ENCODE measurements around the gene LRIT1. TPM values are rescaled to one million over a fixed set of nuclear protein-coding genes. Genes with fewer than 3 reads are reported as not detected.

The LRIT1 gene
- total RNA-seq, 1 donor from 2014 or later: not detected

DNA sequence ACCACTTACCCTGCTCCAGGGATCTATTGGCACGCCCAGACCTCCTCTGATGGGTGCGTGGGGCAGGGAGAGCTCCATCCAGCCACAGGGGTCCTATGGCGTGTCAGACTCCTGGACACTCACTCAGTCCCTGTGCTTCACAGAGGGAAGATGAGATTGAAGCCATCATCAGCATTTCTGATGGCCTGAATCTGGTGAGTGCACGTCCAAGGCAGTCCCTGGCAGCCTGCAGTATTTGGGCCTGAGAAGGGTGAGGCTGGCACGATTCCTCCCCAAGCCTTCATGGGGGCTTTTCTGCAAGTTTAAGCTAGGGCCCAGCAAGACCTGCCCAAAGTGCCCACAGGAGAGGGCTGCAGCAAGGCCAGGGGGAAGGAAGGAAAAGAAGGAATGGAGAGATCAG lies 43.7 kb downstream of the LRIT1 start:
- no peak for DNase-seq
- no peak for ATAC-seq
- intact Hi-C loops (cut with micrococcal nuclease): no loop called here

DNA sequence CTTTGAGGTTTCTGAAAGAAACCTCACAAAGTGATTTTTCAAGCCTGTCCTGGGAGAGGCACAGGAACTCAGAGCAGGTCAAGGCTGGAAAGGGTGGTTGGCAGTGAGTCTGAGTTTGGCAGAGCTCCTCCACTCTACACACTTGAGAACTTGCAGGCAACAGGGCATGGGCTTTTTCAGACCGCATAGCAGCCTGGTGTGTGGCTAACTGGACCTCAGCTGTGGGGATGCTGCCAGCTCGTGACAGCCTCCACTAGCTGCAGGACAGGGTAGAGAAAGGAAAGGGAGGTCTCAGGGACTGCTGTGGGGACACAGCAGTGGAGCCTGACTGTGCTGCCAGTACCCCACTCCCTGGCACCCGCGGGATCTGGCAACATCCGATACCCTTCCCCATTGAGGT lies 44.4 kb downstream of the LRIT1 start:
- intact Hi-C loops (cut with micrococcal nuclease): no loop called here
- DNase-seq (peak; percentile 69), ATAC-seq (peak; percentile 87)

DNA sequence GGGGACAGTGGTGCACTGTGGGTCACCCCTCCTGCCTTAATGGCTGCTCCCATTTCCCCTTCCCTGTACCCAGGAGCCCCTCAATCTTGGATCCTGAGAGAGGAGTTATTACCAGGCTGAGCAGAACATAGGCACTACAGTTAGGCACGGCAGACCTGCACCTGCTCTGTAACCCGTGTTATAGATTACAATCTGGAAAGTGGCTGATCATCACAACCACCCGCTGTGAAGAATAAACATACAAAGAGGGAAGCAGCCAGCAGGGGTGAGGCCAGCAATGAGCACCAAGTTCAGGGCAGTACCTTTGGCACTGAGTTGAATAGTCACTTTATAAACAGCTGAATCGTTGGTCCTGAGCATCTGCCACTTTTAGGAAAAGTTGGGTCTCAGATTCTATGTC lies 45.3 kb downstream of the LRIT1 start:
- ATAC-seq (no peak), DNase-seq (no peak)
- intact Hi-C loops (cut with micrococcal nuclease): no loop called here

DNA sequence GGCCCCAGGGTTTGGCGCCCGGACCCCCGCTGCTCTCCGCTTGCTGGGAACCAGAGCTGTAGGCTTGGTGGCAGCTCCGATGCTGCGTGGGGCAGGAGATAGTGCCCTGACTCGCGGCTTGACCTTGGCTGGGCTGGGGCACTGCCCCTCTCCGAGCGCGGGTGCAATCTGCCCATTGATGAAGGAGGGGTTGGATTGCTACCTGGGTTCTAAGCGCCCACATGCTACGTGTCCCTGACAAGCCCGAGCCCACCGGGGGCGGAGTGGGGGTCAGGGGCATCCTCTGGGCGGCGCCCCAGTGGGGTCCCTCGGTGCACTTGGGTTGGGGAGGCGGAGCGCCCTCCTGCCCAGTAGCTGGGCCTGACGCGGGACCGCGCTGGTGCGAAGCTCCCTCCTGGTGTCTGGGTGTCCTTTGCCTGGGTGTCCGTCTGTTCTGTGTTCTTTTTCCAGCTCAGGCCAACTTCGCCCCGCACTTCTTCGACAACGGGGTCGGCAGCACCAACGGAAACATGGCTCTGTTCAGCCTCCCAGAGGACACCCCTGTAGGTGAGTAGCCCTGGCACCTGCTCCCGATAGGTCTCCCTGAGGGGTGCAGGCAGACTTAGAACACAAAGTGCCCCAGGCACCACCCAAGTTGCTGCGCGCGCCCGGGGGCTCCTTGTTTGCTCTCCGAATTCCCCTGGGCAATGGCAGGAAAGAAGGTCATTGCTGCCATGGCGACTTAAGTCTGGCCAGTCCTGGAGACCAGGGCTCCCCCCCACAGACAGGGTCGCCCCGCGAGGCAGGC lies 46.1 kb downstream of the LRIT1 start:
- intact Hi-C loops (cut with micrococcal nuclease): no loop called here
- ATAC-seq (no peak), DNase-seq (no peak)

DNA sequence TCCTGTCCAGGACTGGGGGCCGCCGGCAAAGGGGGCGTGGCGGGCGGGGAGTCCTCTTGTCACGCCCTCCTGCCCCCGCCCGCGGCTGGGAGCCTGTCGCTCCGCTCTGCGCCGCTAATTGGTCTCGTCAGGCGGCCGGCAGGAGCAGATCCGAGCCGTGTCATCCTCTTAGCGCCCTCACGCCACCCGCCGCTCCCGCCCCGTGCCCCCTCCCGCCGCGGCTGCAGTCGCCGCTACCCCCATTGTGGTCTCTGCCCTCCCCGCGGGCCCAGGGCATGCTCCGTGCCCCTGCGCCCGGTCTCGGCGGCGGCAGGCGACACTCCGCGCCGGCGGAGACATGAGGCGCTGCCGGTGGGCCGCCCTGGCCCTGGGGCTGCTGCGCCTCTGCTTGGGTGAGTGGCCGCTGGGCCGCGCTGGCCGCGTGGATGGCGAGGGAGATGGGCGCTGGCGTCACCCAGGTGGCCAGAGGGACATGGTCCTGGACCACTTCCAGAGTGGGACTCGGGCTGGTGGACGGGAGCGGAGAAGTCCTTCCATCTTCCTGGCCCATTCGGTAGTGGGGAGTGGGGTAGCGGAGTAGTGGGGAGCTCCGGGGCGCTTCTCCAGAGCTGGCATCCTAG lies 46.8 kb downstream of the LRIT1 start, which contains the start of gene CDHR1:
CDHR1 (plus strand) TSS at position 114 of the 620 bp plus-strand sequence; CDS start at position 338, 224 bp downstream.
- DNase-seq: peak; percentile 68
- intact Hi-C loops (cut with micrococcal nuclease): no loop called here

DNA sequence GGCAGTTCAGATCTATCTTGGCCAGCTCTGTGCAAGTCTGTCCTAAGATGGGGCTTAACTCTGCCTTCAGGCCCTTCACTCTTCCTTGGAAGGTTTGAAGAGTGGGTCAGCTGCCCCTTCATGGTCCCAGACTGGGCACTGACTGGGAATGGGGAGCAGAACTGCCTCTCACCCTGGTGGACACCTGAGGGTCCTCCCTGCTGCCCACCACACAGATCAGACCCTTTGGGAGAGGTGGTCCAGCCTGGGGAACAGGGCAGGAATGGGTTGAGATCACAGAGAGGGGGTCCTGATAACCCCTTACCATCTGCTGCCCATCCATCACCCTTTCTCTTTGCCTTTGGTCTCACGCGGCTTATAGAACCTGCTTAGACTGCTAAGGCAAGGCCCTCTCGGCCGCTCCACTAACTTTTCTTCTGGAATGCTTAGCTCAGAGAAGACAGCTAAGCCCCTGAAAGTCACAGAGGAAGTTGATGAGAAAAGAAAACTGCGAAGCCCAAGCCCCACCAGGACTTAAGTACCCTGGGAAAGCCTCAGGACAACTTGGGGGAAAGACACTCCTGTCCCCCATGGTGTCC lies 47.4 kb downstream of the LRIT1 start:
- no peak for DNase-seq
- no peak for ATAC-seq
- intact Hi-C loops (cut with micrococcal nuclease): no loop called here

More for the DNA sequence above, 46.8 kb downstream of the LRIT1 start, which contains the start of gene CDHR1:
- ATAC-seq: peak; percentile 71

DNA sequence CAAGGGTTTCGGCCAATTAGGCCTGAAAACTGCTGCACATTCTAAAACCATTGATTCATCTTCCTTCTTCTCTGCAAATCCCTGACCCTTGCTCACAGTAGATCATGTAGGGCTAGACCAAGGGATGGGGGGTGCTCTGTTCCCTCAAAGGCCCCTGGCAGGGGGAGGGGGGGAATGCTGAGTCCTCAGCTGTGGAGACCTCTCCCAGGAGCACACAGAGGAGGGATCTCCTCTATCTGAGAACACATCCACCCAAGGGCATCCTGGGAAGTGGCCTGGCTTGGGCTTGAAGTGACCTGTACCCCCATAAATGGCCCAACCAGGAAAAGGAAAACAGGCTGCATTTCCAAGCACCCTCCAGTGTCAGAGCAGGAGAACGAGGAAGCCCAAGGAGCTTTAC lies 48.0 kb downstream of the LRIT1 start:
- intact Hi-C loops (cut with micrococcal nuclease): no loop called here
- no peak for ATAC-seq
- DNase-seq: no peak

DNA sequence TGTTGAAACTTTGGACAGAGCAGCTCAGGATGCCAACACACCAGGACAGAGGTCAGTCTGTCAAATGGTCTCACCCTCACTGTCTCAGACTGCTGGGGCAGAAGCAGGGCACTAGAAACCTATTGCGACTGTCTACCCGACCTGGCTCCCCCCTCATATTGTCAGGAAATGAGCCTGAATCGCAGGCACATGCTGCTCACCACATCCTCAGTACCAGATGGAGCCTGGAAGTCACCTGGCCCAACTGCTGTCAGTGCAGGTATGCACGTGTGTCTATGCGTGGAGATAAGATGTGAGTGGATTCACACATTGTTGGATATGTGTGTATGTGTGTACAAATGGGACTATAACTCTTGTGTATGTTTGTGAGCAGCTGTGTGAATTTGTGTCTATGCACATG lies 50.2 kb downstream of the LRIT1 start:
- ATAC-seq: no peak
- no peak for DNase-seq

DNA sequence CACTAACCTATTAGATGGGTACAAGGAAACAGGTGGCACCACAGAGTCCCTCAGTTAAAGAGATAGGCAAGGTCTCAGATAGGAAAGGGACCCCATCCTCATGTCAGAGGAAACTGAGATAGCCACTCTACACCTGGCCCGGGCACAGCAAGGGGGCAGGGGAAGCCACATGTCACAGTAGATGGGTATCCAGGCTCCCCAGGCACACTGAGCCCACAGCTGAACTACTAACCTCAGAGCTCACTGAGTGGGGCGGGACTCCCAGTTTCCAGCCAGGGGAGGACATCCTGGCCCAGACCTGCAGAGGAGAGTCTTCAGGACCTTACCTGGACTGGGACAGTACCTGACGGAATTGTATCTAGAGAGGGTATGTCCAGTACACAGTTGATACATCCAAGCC lies 50.7 kb downstream of the LRIT1 start:
- intact Hi-C loops (cut with micrococcal nuclease): no loop called here
- no peak for DNase-seq
- no peak for ATAC-seq

More for the DNA sequence above, 50.2 kb downstream of the LRIT1 start:
- intact Hi-C loops (cut with micrococcal nuclease): no loop called here

DNA sequence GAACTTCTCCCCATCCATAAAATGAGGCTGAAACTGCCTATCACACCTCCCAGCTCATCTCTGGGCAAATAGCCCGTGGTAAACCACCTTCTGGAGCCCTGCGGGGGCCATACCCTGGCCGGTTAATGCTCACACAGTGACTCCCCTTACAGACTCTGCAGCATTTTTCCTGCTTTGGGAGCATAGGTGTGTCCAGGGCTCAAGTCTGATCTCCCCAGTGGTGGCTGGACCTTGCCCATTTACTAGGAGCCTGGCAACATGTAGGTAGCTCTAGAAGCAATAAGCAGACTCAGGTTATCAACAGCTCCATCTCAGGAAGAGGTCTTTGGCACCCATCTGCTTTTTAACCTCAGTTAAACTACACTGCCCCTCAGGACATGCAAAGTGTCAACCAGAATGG lies 52.5 kb downstream of the LRIT1 start:
- DNase-seq (no peak), ATAC-seq (no peak)
- intact Hi-C loops (cut with micrococcal nuclease): no loop called here

DNA sequence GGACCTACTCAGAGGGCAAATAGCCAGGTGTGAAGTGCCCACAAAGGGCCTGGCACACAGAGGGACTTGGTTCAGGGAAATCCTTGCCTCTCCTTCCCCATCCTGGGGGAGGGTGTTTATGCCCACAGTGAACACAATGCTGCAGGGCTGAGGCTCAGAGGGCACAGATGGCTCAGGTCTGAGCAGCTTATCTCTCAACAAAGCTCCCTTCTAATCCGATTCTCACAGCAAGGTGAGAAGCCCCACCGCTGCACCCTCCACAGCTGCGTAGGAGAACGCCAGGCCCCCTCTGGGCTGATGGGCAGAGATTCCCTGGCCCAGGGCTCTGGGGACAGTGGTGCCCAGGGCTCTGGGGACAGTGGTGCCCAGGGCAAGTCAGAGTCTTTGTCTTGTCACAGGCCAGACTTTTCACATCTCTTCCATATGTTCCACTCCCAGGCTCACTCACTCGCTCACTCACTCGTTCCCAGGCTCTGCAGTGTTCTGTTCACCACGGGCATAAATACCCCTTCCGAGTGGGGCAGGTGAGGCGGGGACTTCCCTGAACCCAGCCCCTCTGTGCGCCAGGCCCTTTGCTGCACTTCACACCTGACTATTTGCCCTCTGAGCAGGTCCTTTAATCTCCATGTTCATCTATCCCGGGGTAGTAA lies 55.7 kb downstream of the LRIT1 start:
- no peak for DNase-seq
- no peak for ATAC-seq
- intact Hi-C loops (cut with micrococcal nuclease): no loop called here

DNA sequence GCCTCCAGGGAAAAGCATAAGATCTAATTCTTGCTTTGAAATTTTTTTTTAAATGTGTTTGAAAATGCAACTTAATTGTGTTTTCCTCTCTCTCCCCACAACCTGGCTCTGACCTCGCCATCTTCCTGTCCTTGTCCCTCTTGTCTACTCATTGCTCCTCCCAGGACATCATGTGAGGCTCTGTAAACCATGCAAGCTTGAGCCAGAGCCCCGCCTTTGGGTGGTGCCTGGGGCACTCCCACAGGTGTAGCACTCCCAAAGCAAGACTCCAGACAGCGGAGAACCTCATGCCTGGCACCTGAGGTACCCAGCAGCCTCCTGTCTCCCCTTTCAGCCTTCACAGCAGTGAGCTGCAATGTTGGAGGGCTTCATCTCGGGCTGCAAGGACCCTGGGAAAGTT lies 56.8 kb downstream of the LRIT1 start:
- DNase-seq (no peak), ATAC-seq (no peak)
- intact Hi-C loops (cut with micrococcal nuclease): no loop called here

DNA sequence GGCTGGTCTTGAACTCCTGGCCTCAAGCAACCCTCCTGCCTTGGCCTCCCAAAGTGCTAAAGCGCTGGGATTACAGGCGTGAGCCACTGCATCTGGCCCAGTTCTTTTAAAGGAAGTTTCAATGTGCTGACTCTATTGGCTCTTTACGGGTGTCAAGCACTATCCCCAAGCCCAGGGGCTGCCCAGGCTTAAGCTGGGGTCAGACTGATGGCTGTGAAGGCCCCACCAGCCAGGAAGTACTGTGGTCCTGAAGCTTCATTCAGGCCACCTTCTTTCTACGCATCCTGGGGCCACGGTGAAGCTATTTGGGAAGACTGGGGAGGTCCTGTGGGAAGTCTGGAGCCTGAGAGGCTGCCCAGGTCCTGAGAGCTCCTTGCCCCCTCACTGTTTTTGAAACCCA lies 59.7 kb downstream of the LRIT1 start:
- DNase-seq (no peak), ATAC-seq (no peak)
- intact Hi-C loops (cut with micrococcal nuclease): no loop called here

Other genes starting within 250 kb of the LRIT1 start
- 425 TPM for gene GHITM, start 102.0 kb downstream of the LRIT1 start, total RNA-seq
- not detected for gene GPR15LG, start 67.7 kb downstream of the LRIT1 start, total RNA-seq
- 0.32 TPM for gene CDHR1, start 47.0 kb downstream of the LRIT1 start, total RNA-seq
- gene LRIT2, start 16.0 kb downstream of the LRIT1 start, total RNA-seq: not detected
- 0.79 TPM for gene RGR, start 3.5 kb upstream of the LRIT1 start, total RNA-seq
- 163 TPM for gene CCSER2, start 87.0 kb upstream of the LRIT1 start, total RNA-seq

Data from left ventricle myocardium superior (tissue), 1 donor.